ENCODE data around the gene DCDC2. TPM values are rescaled to one million over a fixed set of nuclear protein-coding genes. Genes with fewer than 3 reads are reported as not detected.

DCDC2 gene
- total RNA-seq (2021), result 4.2 and 5.6 TPM in 2 replicates
- percentile 57 among the genes with signal in this experiment for Bru-seq, nascent RNA
- percentile 50 among the genes with signal in this experiment for BruChase-seq, experiment 1, labeled RNA remaining after a 2-hour chase
- BruChase-seq, experiment 2, labeled RNA remaining after a 6-hour chase, result percentile 44 among the genes with signal in this experiment
- long read RNA-seq, full-length matches to known transcripts, result 9 of 11 reads
- long read RNA-seq, partial matches to known transcripts, result 0 of 11 reads
- long read RNA-seq, other reads (novel, unspliced or antisense), result 2 of 11 reads

DNA sequence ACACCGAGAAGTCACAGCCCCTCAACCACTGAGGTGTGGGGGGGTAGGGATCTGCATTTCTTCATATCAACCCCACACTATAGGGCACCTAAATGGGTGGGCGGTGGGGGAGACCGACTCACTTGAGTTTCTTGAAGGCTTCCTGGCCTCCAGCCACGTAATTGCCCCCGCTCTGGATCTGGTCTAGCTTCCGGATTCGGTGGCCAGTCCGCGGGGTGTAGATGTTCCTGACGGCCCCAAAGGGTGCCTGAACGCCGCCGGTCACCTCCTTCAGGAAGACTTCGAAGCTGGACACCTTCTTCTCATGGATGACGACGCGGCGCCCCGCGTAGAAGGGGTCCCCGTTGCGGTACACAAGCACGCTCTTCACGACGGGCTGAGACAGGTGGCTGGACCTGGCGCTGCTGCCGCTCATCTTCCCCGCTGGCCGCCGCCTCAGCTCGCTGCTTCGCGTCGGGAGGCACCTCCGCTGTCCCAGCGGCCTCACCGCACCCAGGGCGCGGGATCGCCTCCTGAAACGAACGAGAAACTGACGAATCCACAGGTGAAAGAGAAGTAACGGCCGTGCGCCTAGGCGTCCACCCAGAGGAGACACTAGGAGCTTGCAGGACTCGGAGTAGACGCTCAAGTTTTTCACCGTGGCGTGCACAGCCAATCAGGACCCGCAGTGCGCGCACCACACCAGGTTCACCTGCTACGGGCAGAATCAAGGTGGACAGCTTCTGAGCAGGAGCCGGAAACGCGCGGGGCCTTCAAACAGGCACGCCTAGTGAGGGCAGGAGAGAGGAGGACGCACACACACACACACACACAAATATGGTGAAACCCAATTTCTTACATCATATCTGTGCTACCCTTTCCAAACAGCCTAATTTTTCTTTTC, at the start of gene DCDC2:
DCDC2 (minus strand) TSS at position 724 of the 883 bp plus-strand sequence; CDS start at position 415, 309 bp downstream.
- peaks cover 8% of the 10 kb centered on the region for H3K4me1 ChIP-seq (replicated peaks; ENCODE audit: insufficient read depth)
- H2AFZ ChIP-seq, result peak within 1 kb of the TSS; percentile 75
- no peaks in the 10 kb centered on the region for H3K36me3 ChIP-seq (ENCODE audit: low read depth)
- peak within 1 kb of the TSS; percentile 75 for H3K4me2 ChIP-seq
- H4K20me1 ChIP-seq (ENCODE audit: insufficient read depth), result no peaks in the 10 kb centered on the region
- POLR2A ChIA-PET (ENCODE audit: unreplicated experiment), result interaction anchor here (0.6 to 0.7 kb wide), 2 partner anchors 11 to 41 kb away, joined by 4 read pairs; no protein-coding TSS in a partner anchor
- peak within 1 kb of the TSS; percentile 51 for H3K27ac ChIP-seq
- TF ChIP-seq, protein P1, sequence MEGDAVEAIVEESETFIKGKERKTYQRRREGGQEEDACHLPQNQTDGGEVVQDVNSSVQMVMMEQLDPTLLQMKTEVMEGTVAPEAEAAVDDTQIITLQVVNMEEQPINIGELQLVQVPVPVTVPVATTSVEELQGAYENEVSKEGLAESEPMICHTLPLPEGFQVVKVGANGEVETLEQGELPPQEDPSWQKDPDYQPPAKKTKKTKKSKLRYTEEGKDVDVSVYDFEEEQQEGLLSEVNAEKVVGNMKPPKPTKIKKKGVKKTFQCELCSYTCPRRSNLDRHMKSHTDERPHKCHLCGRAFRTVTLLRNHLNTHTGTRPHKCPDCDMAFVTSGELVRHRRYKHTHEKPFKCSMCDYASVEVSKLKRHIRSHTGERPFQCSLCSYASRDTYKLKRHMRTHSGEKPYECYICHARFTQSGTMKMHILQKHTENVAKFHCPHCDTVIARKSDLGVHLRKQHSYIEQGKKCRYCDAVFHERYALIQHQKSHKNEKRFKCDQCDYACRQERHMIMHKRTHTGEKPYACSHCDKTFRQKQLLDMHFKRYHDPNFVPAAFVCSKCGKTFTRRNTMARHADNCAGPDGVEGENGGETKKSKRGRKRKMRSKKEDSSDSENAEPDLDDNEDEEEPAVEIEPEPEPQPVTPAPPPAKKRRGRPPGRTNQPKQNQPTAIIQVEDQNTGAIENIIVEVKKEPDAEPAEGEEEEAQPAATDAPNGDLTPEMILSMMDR (conservative IDR thresholded peaks at IDR 0.05), result no peak
- TF ChIP-seq EZH2 (IDR thresholded peaks at IDR 0.05; ENCODE audit: low read depth), result no peak
- peaks cover 13% of the 10 kb centered on the region; the same call in 1 of the 2 replicates for H3F3A ChIP-seq (ENCODE audit: insufficient read depth, low read depth)
- H3K4me3 ChIP-seq, result peak within 1 kb of the TSS; percentile 60
- BruUV-seq (replicated peaks), result TSS peak; percentile 74
- no peaks in the 10 kb centered on the region for H3K27me3 ChIP-seq (ENCODE audit: insufficient read depth, low read depth)
- no peaks in the 10 kb centered on the region for H3K79me2 ChIP-seq (ENCODE audit: low read depth)
- intact Hi-C loops (cut with micrococcal nuclease; ENCODE audit: unreplicated experiment), result no loop called here
- CTCF ChIA-PET, result interaction anchor here (0.6 kb wide), 1 partner anchor 74 kb away, joined by 3 read pairs; no protein-coding TSS in a partner anchor
- H3K9me3 ChIP-seq (ENCODE audit: insufficient read depth, low read depth), result no peaks in the 10 kb centered on the region
- H3K9me2 ChIP-seq (ENCODE audit: insufficient read depth), result no peaks in the 10 kb centered on the region
- peak; percentile 74 to 83 for DNase-seq

DNA sequence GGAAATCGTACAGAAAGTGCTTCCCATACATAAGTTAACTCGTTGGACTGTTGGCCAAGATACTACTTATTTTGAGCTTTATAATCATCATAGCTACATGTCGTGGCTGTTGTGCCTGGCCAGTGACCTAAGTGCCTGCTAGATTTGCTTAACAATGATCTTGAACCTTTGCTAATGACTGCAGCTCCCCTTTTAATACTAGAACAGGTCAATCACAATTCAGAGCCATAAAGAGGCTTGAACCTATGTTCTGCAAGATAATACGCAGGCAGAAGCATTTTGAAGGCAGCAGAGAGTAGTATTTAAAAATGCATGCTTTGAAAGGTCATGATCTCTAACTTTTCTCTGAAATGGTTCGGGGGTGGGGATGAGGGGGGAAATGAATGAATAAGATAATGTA, 47.4 kb upstream of the DCDC2 start:
- ChIA-PET CTCF (interaction anchor here (0.6 kb wide), 1 partner anchor 49 kb away, joined by 3 read pairs; no protein-coding TSS in a partner anchor), POLR2A (ENCODE audit: unreplicated experiment) (interaction anchor here (0.6 to 0.7 kb wide), 2 partner anchors 34 to 91 kb away, joined by 3 read pairs; no protein-coding TSS in a partner anchor)
- Histone ChIP-seq H3K27me3 (ENCODE audit: insufficient read depth, low read depth) (no peaks in the 10 kb centered on the region), H3K4me1 (replicated peaks; ENCODE audit: insufficient read depth) (peaks cover 30% of the 10 kb centered on the region), H4K20me1 (ENCODE audit: insufficient read depth) (peaks cover 11% of the 10 kb centered on the region), H3K79me2 (ENCODE audit: low read depth) (peaks cover 62% of the 10 kb centered on the region), H3K36me3 (ENCODE audit: low read depth) (peaks cover 43% of the 10 kb centered on the region), H3K27ac (no peak overlapping the region), H3K9me2 (ENCODE audit: insufficient read depth) (no peaks in the 10 kb centered on the region), H3K9me3 (ENCODE audit: insufficient read depth, low read depth) (no peaks in the 10 kb centered on the region), H3K4me2 (no peak overlapping the region; the same call in 1 of the 2 replicates), H3F3A (ENCODE audit: insufficient read depth, low read depth) (peaks cover 3% of the 10 kb centered on the region; the same call in 1 of the 2 replicates), H3K4me3 (no peak overlapping the region), H2AFZ (no peak overlapping the region)
- TF ChIP-seq EZH2 (IDR thresholded peaks at IDR 0.05; ENCODE audit: low read depth), result no peak
- TF ChIP-seq, protein P1 (conservative IDR thresholded peaks at IDR 0.05), result no peak
- intact Hi-C loops (cut with micrococcal nuclease; ENCODE audit: unreplicated experiment), result no loop called here
- DNase-seq, result no peak
- no TSS peak for BruUV-seq (replicated peaks)

DNA sequence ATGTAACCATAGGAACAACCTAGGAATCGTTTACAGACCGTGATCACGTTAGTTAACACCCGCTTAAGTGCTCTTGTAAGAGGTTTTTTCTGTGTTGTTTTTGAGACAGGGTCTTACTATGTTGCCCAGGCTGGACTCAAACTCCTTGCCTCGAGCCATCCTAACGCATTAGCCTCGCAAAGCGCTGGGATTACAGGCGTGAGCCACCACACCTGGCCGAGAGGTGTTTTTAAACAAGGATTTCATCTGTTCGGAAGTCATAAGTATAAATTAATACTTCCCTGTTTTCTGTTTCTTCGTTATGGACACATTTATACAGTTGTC, 45.6 kb upstream of the DCDC2 start:
- Histone ChIP-seq H2AFZ (peak overlapping the region; percentile 98), H3K27ac (no peak overlapping the region), H3K79me2 (ENCODE audit: low read depth) (peaks cover 58% of the 10 kb centered on the region), H3K9me2 (ENCODE audit: insufficient read depth) (no peaks in the 10 kb centered on the region), H3K4me1 (replicated peaks; ENCODE audit: insufficient read depth) (peaks cover 30% of the 10 kb centered on the region), H3K36me3 (ENCODE audit: low read depth) (peaks cover 31% of the 10 kb centered on the region), H3K27me3 (ENCODE audit: insufficient read depth, low read depth) (no peaks in the 10 kb centered on the region), H3K4me3 (peak overlapping the region; percentile 76), H3K9me3 (ENCODE audit: insufficient read depth, low read depth) (no peaks in the 10 kb centered on the region), H3F3A (ENCODE audit: insufficient read depth, low read depth) (no peaks in the 10 kb centered on the region; the same call in 1 of the 2 replicates), H3K4me2 (peak overlapping the region; percentile 92), H4K20me1 (ENCODE audit: insufficient read depth) (peaks cover 8% of the 10 kb centered on the region)
- ChIA-PET POLR2A (ENCODE audit: unreplicated experiment) (no interaction called here), CTCF (no interaction called here)
- DNase-seq, result no peak
- intact Hi-C loops (cut with micrococcal nuclease; ENCODE audit: unreplicated experiment), result no loop called here
- no peak for TF ChIP-seq EZH2 (IDR thresholded peaks at IDR 0.05; ENCODE audit: low read depth)
- TF ChIP-seq, protein P1 (conservative IDR thresholded peaks at IDR 0.05), result no peak
- BruUV-seq (replicated peaks), result no TSS peak
